DND-41 (cell line): ENCODE data around the gene PYGM.

ENCODE experiments used
- ATAC-seq: fragments of 200-7000 bp; cut with Tn5 transposase; 3 replicates; pipeline ENCODE4 v1.9.1; 2021; ENCODE audit warnings: low read depth; ENCODE audit not compliant: insufficient read depth
- DNase-seq: peaks from one replicate; pipeline ENCODE4 v3.0.0-alpha.2; 2020
- H2AFZ ChIP-seq: 2 replicates; pipeline ENCODE4 v1.6.0; 2012; ENCODE audit warnings: low read depth, low read length
- H3K27ac ChIP-seq: 2 replicates; pipeline ENCODE4 v1.5.1; 2012; ENCODE audit warnings: low read length, inconsistent platforms
- H3K27me3 ChIP-seq: fragments of 200-600 bp; sonication (generic); 2 replicates; pipeline ENCODE4 v1.6.0; 2012; ENCODE audit warnings: low read length, mild to moderate bottlenecking, inconsistent platforms; ENCODE audit not compliant: insufficient read depth, poor library complexity
- H3K36me3 ChIP-seq: 2 replicates; pipeline ENCODE4 v1.5.1; 2012; ENCODE audit warnings: low read length, inconsistent platforms; ENCODE audit not compliant: insufficient read depth
- H3K4me1 ChIP-seq: 2 replicates; pipeline ENCODE4 v1.5.1; 2012; ENCODE audit warnings: mild to moderate bottlenecking, low read length; ENCODE audit not compliant: insufficient read depth
- H3K4me2 ChIP-seq: 2 replicates; pipeline ENCODE4 v1.6.0; 2012; ENCODE audit warnings: mild to moderate bottlenecking, moderate library complexity, low read length, inconsistent platforms; ENCODE audit not compliant: insufficient read depth
- H3K4me3 ChIP-seq, 2 experiments: fragments of 200-600 bp in 1 of 2; shearing (Covaris generic) in 1 of 2; 2 replicates each; pipeline ENCODE4 v1.5.1; 2012 to 2016; ENCODE audit warnings: inconsistent platforms in 2 of 2, low read length in 2 of 2, mild to moderate bottlenecking in 2 of 2, low read depth in 1 of 2, moderate library complexity in 1 of 2
- H3K79me2 ChIP-seq: 2 replicates; pipeline ENCODE4 v1.6.0; 2012; ENCODE audit warnings: low read length, inconsistent platforms; ENCODE audit not compliant: insufficient read depth
- H3K9ac ChIP-seq: 2 replicates; pipeline ENCODE4 v1.6.0; 2012; ENCODE audit warnings: low read depth, mild to moderate bottlenecking, inconsistent platforms, low read length, moderate library complexity
- H3K9me3 ChIP-seq: 2 replicates; pipeline ENCODE4 v1.5.1; 2012; ENCODE audit warnings: low read length, moderate library complexity, mild to moderate bottlenecking, inconsistent platforms; ENCODE audit not compliant: insufficient read depth, severe bottlenecking
- H4K20me1 ChIP-seq: 2 replicates; pipeline ENCODE4 v1.6.0; 2012; ENCODE audit warnings: low read length; ENCODE audit not compliant: insufficient read depth
- EZH2 ChIP-seq: IDR thresholded peaks from 3 replicates; pipeline ENCODE4 v1.6.1; 2012; ENCODE audit warnings: borderline replicate concordance, low read depth, mild to moderate bottlenecking, moderate library complexity, low read length, inconsistent platforms; ENCODE audit not compliant: severe bottlenecking
- TF ChIP-seq, protein P1 (sequence below): IDR thresholded peaks from 2 replicates; pipeline ENCODE4 v1.5.1; 2012; ENCODE audit warnings: borderline replicate concordance, low read length, moderate library complexity, mild to moderate bottlenecking; ENCODE audit not compliant: poor library complexity, severe bottlenecking; ENCODE audit errors: extremely low read depth

Gene PYGM

DNA sequence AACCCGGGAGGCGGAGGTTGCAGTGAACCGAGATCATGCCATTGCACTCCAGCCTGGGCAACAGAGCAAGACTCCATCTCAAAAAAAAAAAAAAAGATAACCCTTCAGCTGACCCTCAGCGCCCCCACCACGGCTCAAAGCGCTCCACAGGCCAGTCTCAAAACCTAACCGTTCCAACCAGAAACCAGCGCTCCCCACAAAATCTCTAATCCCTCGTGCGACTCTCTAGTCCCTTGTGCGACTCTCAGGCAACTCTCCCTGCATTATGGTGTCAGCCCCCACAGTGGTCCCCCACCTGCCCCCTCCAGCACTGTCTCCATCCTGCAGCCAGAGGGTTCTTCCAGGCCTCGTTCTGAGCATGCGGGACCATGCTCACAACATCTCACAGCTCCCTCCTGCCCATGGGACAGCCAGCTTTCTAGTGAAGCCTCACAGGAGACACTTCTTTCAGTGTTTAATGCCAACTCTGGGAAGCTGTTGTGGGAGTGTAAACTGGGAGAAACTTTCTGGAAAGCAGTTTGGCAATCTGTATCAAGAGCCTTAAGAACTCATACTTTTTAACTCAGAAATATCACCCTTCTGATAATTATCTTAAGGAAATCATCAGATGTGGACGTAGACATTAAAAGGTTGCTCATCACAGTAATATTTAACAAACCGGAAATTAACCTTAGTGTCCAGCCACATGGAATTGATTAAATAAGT, 11.7 kb downstream of the PYGM start:
- no peaks in the 10 kb centered on the region for H3K36me3 ChIP-seq
- H3K79me2 ChIP-seq: no peaks in the 10 kb centered on the region
- no peak for ATAC-seq
- no peaks in the 10 kb centered on the region for H4K20me1 ChIP-seq
- peak overlapping the region; percentile 39; the same call in 1 of the 2 replicates for H3K27ac ChIP-seq
- H3K4me2 ChIP-seq: no peak overlapping the region
- no peak for TF ChIP-seq EZH2
- TF ChIP-seq, protein P1, sequence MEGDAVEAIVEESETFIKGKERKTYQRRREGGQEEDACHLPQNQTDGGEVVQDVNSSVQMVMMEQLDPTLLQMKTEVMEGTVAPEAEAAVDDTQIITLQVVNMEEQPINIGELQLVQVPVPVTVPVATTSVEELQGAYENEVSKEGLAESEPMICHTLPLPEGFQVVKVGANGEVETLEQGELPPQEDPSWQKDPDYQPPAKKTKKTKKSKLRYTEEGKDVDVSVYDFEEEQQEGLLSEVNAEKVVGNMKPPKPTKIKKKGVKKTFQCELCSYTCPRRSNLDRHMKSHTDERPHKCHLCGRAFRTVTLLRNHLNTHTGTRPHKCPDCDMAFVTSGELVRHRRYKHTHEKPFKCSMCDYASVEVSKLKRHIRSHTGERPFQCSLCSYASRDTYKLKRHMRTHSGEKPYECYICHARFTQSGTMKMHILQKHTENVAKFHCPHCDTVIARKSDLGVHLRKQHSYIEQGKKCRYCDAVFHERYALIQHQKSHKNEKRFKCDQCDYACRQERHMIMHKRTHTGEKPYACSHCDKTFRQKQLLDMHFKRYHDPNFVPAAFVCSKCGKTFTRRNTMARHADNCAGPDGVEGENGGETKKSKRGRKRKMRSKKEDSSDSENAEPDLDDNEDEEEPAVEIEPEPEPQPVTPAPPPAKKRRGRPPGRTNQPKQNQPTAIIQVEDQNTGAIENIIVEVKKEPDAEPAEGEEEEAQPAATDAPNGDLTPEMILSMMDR: no peak
- no peaks in the 10 kb centered on the region for H3K27me3 ChIP-seq
- peaks cover 30% of the 10 kb centered on the region for H3K4me1 ChIP-seq
- H2AFZ ChIP-seq: no peak overlapping the region
- DNase-seq: no peak
- H3K9ac ChIP-seq: no peak overlapping the region
- H3K9me3 ChIP-seq: no peaks in the 10 kb centered on the region
- no peak overlapping the region for H3K4me3 ChIP-seq

DNA sequence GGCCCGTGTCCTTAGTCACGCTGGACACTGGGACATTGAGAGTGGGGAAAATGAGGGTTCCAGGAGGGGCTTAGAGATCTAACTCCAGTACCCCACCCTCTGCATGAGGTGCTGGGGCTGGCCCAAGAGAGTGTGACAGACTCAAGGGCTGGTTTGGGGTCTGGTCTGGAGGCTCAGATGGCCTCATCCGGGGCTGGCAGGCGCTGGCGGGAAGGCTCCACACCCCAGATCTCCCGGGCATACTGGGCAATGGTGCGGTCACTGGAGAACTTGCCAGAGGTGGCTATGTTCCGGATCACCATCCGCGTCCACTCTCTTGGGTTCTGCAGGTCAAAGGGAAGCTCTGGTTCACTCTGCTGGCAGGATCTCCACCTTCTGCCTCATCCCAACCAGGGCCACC, 13.3 kb downstream of the PYGM start:
- no peaks in the 10 kb centered on the region for H3K9me3 ChIP-seq
- DNase-seq (no peak), ATAC-seq (no peak)
- H3K27me3 ChIP-seq: no peaks in the 10 kb centered on the region
- peak overlapping the region in 1 of 2 experiments; percentile 65; a peak in 2 of 4 replicates for H3K4me3 ChIP-seq
- H3K79me2 ChIP-seq: no peaks in the 10 kb centered on the region
- peak overlapping the region; percentile 92 for H3K9ac ChIP-seq
- peaks cover 34% of the 10 kb centered on the region for H3K4me1 ChIP-seq
- H2AFZ ChIP-seq: no peak overlapping the region; the same call in 1 of the 2 replicates
- H4K20me1 ChIP-seq: no peaks in the 10 kb centered on the region
- H3K36me3 ChIP-seq: no peaks in the 10 kb centered on the region
- TF ChIP-seq, protein P1: no peak
- no peak for TF ChIP-seq EZH2
- H3K4me2 ChIP-seq: peak overlapping the region; percentile 77
- peak overlapping the region; percentile 99 for H3K27ac ChIP-seq

DNA sequence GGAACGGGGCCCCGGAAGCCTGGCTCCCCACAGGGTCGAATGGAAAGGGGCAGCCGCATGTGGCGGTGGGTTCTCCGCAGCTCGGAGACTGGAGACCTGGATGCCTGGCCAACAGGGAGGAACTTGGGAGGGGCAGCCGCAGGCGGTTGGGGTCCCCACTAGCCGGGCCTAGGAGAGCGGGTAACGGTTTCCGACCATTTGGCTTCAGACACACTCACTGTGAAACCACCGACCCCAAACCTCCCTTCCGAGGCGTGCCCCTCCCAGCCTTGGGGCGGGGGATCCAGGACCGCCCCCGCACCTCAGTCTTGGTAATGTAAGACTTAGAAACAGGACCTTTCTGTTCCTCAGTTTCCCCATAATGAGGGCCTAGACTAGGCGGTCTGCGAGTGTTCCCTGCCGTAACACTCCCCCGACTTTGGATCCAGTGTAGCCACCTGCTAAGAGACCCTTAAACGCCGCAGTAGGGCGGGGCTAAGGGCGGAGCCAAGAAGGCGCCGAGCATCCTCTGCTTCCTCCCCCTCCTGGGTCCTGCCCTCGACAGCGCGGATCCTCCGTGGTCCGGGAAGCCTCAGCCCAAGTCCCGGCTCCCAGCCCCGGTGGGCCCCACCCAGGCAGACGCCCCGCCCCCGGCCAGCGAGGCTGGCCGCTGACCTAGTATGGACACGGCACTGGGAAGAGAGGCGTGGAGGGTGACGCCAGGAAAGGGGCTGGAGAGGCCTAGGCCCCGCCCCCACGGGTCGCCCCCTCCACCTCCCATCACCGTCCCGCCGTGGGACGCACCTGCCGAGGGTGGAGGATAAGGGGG, 14.0 kb downstream of the PYGM start:
- DNase-seq (peak; percentile 90), ATAC-seq (peak; percentile 73)
- TF ChIP-seq, protein P1: no peak
- no peak for TF ChIP-seq EZH2
- Histone ChIP-seq H3K36me3 (no peaks in the 10 kb centered on the region), H2AFZ (peak overlapping the region; percentile 77), H3K4me1 (peaks cover 34% of the 10 kb centered on the region), H3K9me3 (no peaks in the 10 kb centered on the region), H3K4me3 (peak overlapping the region; percentile 24 to 65; a peak in 3 of 4 replicates), H3K4me2 (peak overlapping the region; percentile 77), H4K20me1 (no peaks in the 10 kb centered on the region), H3K9ac (peak overlapping the region; percentile 92), H3K79me2 (no peaks in the 10 kb centered on the region), H3K27me3 (no peaks in the 10 kb centered on the region), H3K27ac (peak overlapping the region; percentile 99)
